HTR-8/SVneo (cell line): Measurements from ENCODE around the gene TARM1.
A peak's percentile ranks its signal among the peaks of the same experiment; 100 is the strongest.
"Not testable (repeated sequence)": the region's sequence is repeated elsewhere in the genome, so short reads cannot be mapped to it uniquely, and the experiment has no call there.

Experiments used
- DNase-seq: peaks from one replicate; pipeline ENCODE4 v3.0.0; 2011; ENCODE audit warnings: low spot score, mixed read lengths; ENCODE audit not compliant: insufficient read length
- FAIRE-seq: peaks from 2 replicates; lab custom pipeline; 2011; peaks lifted over from hg19 to GRCh38; lab: Jason Lieb, UNC

The TARM1 gene

GRCh38 chr19:54036542-54036941 is 44.6 kb downstream of the TARM1 start:
- not testable (repeated sequence) for DNase-seq, FAIRE-seq

GRCh38 chr19:54035215-54036178 is 45.7 kb downstream of the TARM1 start:
- FAIRE-seq, result no peak
- peak; percentile 62 for DNase-seq

GRCh38 chr19:54030895-54031586 is 50.1 kb downstream of the TARM1 start:
- no peak for FAIRE-seq
- no peak for DNase-seq

- no peak for FAIRE-seq
- peak; percentile 60 for DNase-seq
Observed at GRCh38 chr19:54029930-54030490, 51.2 kb downstream of the TARM1 start.

GRCh38 chr19:54029301-54029700 is 51.9 kb downstream of the TARM1 start:
- no peak for FAIRE-seq
- DNase-seq, result no peak

GRCh38 chr19:54026656-54027055 is 54.5 kb downstream of the TARM1 start:
- no peak for DNase-seq
- no peak for FAIRE-seq

GRCh38 chr19:54024660-54025059 is 56.5 kb downstream of the TARM1 start:
- no peak for DNase-seq
- no peak for FAIRE-seq

- no peak for FAIRE-seq
- no peak for DNase-seq
Observed at GRCh38 chr19:54023191-54023590, 58.0 kb downstream of the TARM1 start.

GRCh38 chr19:54021932-54022331 is 59.2 kb downstream of the TARM1 start:
- no peak for DNase-seq
- no peak for FAIRE-seq

- no peak for DNase-seq
- no peak for FAIRE-seq
Observed at GRCh38 chr19:54021363-54021762, 59.8 kb downstream of the TARM1 start.
